Psoas muscle (tissue), 8 donors: Measurements from ENCODE around the gene DOCK2. TPM values are rescaled to one million over a fixed set of nuclear protein-coding genes. Genes with fewer than 3 reads are reported as not detected.

ENCODE experiments used
- ATAC-seq, 4 donors: fragments of 200-7000 bp; cut with Tn5 transposase; one replicate each; pipeline ENCODE4 v1.9.1; 2020; ENCODE audit warnings: moderate library complexity in 3 of 4, mild to moderate bottlenecking in 2 of 4
- DNase-seq, 2 donors: peaks; one replicate each; pipeline ENCODE4 v3.0.0-alpha.2; 2020
- H3K27ac ChIP-seq: fragments of 200-600 bp; one replicate; pipeline ENCODE4 v1.8.0; 2022
- H3K27me3 ChIP-seq, 3 donors: fragments of 200-600 bp in 1 of 3; one replicate each; pipeline versions ENCODE4 v1.6.1 to v1.8.0; 2013 to 2022; ENCODE audit warnings: low read length in 2 of 3, mild to moderate bottlenecking in 2 of 3, moderate library complexity in 1 of 3; ENCODE audit not compliant: insufficient read depth in 3 of 3
- H3K36me3 ChIP-seq, 2 donors: fragments of 200-600 bp in 1 of 2; one replicate each; pipeline versions ENCODE4 v1.6.1 to v1.8.0; 2013 to 2022; ENCODE audit warnings: low read depth in 1 of 2, mild to moderate bottlenecking in 1 of 2, moderate library complexity in 1 of 2; ENCODE audit not compliant: insufficient read depth in 1 of 2
- H3K4me1 ChIP-seq: fragments of 200-600 bp; one replicate; pipeline ENCODE4 v1.8.0; 2022
- H3K4me3 ChIP-seq: fragments of 200-600 bp; one replicate; pipeline ENCODE4 v1.8.0; 2022; ENCODE audit warnings: mild to moderate bottlenecking
- H3K9me3 ChIP-seq: fragments of 200-600 bp; one replicate; pipeline ENCODE4 v1.8.0; 2022
- WGBS, 3 donors: extraction: QIAGEN DNeasy Blood & Tissue Kit; methylation state at CpG; one replicate each; pipeline versions ENCODE4 v1.1.6 to v1.1.7; 2013; 5-methylcytosine and 5-hydroxymethylcytosine counted together
- intact Hi-C, 2 donors: fragments of 100-400 bp; cut with DNase I; formaldehyde crosslinking; loops; one replicate each; pipeline versions ENCODE4 v1.11.0 to v1.14.2; 2022
- polyA plus RNA-seq, 3 donors: library from polyadenylated mRNA; stranded (reverse); fragments of 200-250 nt; gene quantifications; one replicate each; pipeline ENCODE4 v1.2.3, GENCODE V29; 2013
- total RNA-seq, 4 donors: library from RNA; stranded (reverse); fragmentation: NEBNext Ultra II Directional in 2 of 4; extraction: Animal tissue kit (Norgen Biotek cat#: 25700) in 2 of 4; gene quantifications; one replicate each; pipeline versions ENCODE4 v1.2.1 to v1.2.4, GENCODE V29; 2021 to 2023
- TF ChIP-seq, protein P1 (sequence below): fragments of 200-600 bp; IDR thresholded peaks from one replicate; pipeline ENCODE4 v1.8.0; 2022; ENCODE audit warnings: antibody characterized with exemption
- donor health status: healthy with polysubstance abuse.
- donor health status: DM: no; HTN: no; CAD: no; lungs with moderate emphysema.
- donor health status: Bipolar disorder and iron deficiency.
- donor health status: healthy.
- donor health status: DM: yes; HTN: yes; CAD: no.
- donor health status: DM: no; HTN: no; CAD: no.
- donor health status: DM: no; HTN: no; CAD: no.
- donor health status: DM: yes; HTN: yes; CAD: no.

DOCK2 gene
- total and polyA plus RNA-seq, 7 donors = 0.37 to 4.4 (median 3.5) TPM

DNA sequence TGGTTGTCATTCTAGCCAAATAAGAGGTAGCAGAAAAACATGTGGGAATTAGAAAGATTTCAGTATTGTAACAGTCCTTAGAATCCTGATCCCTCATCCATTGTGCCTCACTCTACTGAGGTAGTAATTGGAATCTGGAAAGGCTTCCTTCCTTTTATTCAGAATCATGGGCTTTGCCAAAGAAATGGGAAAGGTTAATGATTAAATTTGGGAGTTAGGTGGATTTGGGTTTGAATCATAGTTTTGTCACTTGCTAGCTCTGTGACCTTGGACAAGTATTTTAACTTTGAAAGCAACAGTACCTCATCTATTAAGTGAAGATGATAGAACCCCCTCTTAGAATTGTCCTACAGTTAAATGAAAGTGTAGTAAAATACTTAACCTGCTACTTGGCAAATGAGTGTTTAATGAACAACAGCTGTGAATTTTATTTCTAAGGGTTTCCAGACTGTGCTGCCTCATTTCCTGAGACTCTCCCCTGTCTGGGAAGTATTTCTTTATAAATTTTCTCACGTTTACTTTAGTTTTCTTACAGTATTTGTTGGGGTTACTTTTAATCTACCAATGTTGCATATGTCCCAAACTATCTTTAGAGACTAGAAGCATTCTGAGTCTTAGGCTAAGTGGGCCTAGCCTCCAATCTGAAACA, 41.8 kb upstream of the DOCK2 start:
- WGBS, 3 donors = 73 to 91% (median 84%) methylated on average over 1 of the region's 1 CpG
- intact Hi-C loops = no loop called here
- Histone ChIP-seq H3K36me3 (peaks cover 3 to 97% of the 10 kb centered on the region in 2 donors), H3K4me3 (no peak overlapping the region), H3K4me1 (no peaks in the 10 kb centered on the region), H3K9me3 (no peaks in the 10 kb centered on the region), H3K27ac (no peak overlapping the region), H3K27me3 (no peaks in the 10 kb centered on the region)
- TF ChIP-seq, protein P1, sequence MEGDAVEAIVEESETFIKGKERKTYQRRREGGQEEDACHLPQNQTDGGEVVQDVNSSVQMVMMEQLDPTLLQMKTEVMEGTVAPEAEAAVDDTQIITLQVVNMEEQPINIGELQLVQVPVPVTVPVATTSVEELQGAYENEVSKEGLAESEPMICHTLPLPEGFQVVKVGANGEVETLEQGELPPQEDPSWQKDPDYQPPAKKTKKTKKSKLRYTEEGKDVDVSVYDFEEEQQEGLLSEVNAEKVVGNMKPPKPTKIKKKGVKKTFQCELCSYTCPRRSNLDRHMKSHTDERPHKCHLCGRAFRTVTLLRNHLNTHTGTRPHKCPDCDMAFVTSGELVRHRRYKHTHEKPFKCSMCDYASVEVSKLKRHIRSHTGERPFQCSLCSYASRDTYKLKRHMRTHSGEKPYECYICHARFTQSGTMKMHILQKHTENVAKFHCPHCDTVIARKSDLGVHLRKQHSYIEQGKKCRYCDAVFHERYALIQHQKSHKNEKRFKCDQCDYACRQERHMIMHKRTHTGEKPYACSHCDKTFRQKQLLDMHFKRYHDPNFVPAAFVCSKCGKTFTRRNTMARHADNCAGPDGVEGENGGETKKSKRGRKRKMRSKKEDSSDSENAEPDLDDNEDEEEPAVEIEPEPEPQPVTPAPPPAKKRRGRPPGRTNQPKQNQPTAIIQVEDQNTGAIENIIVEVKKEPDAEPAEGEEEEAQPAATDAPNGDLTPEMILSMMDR = no peak
- ATAC-seq (no peak), DNase-seq (no peak)

DNA sequence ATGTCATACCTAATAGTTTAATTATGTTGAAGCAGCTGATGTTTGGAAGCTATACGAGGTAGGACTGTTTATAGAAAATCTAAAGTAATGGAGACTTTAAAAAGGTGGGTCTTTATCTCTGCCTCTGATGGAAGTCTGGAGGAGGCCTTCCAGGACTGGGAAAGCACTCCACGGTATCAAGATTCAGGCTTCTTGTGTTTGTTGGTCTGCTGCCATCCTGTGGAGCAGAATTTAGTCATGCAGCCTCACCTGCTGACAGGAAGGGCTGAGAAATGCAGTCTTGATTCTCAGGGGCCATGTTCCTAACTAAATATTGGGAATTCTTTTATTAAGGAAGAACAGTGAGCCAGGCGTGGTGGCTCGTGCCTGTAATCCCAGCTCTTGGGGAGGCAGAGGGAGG, 37.6 kb upstream of the DOCK2 start:
- TF ChIP-seq, protein P1 = no peak
- Histone ChIP-seq H3K27me3 (no peaks in the 10 kb centered on the region), H3K4me1 (no peaks in the 10 kb centered on the region), H3K27ac (no peak overlapping the region), H3K9me3 (no peaks in the 10 kb centered on the region), H3K4me3 (no peak overlapping the region), H3K36me3 (peaks cover 3 to 99% of the 10 kb centered on the region in 2 donors)
- 85 to 96% (median 86%) methylated on average over 4 of the region's 4 CpGs for WGBS, 3 donors
- DNase-seq (no peak), ATAC-seq (no peak)
- intact Hi-C loops = no loop called here

DNA sequence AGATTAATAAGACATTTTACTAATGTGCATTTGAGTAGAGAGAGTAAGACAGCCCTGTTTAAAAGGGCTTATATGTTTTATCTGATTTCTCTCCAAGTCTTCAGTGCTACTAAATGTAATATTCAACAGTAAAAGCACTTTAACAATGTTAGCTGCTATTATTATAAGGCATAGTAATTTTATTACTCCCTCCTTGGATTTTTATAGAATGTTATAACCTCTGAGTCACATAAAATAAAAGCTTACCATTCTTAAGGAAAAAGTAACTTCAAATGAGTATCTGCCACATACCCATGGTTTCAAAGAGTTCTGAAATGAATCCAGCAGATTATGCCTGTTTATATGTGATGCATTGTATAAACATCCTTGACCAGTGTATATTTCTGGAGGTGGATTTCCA, 34.5 kb upstream of the DOCK2 start:
- no peak for ATAC-seq

DNA sequence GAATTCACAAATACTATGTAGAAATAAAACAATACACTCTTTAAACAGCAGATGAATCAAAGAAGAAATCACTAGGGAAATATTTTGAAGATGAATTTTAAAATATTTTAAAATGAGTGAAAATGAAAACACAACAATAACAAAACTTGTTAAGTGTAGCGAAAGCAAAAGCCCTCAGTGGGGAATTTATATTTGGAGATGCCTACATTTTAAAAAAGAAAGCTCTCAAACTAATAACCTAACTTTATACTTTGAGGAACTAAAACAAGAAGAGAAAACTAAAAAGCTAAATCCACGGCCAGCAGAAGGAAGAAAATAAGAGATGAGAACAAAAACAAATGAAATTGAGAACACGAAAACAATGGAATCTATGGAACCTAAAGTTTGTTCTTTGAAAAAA, 30.8 kb upstream of the DOCK2 start:
- H3K27me3 ChIP-seq = no peaks in the 10 kb centered on the region
- no peak overlapping the region for H3K4me3 ChIP-seq
- DNase-seq (no peak), ATAC-seq (no peak)
- peaks cover 0 to 31% of the 10 kb centered on the region in 2 donors for H3K36me3 ChIP-seq
- peaks cover 7% of the 10 kb centered on the region for H3K9me3 ChIP-seq
- WGBS, 3 donors = 95 to 96% (median 95%) methylated on average over 3 of the region's 3 CpGs
- no peak overlapping the region for H3K27ac ChIP-seq
- intact Hi-C loops = no loop called here
- no peaks in the 10 kb centered on the region for H3K4me1 ChIP-seq
- TF ChIP-seq, protein P1 = no peak

More for the DNA sequence above, 34.5 kb upstream of the DOCK2 start:
- Histone ChIP-seq H3K27me3 (no peaks in the 10 kb centered on the region), H3K9me3 (no peaks in the 10 kb centered on the region), H3K4me3 (no peak overlapping the region), H3K4me1 (no peaks in the 10 kb centered on the region), H3K36me3 (peaks cover 0 to 68% of the 10 kb centered on the region in 2 donors), H3K27ac (no peak overlapping the region)
- TF ChIP-seq, protein P1 = no peak
- no peak for DNase-seq
- intact Hi-C loops = no loop called here

DNA sequence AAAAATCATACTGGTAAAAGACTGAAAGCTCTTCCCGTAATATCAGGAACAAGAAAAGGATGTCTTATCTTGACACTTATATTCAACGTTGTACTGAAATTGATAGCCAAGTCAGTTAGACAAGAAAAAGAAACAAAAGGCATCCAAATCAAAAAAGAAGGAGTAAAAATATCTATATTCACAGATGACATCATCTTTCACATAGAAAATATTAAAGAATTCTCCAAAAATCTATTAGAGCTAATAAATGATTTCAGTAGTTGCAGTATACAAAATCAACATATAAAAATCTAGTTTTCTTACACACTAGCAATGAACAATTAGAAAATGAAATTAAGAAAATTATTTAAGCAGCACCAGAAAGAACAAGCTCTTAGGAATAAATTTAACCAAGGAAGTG, 29.2 kb upstream of the DOCK2 start:
- Histone ChIP-seq H3K27ac (no peak overlapping the region), H3K4me1 (no peaks in the 10 kb centered on the region), H3K36me3 (peaks cover 0 to 15% of the 10 kb centered on the region in 2 donors), H3K27me3 (no peaks in the 10 kb centered on the region), H3K9me3 (peaks cover 7% of the 10 kb centered on the region), H3K4me3 (no peak overlapping the region)
- intact Hi-C loops = no loop called here
- TF ChIP-seq, protein P1 = no peak
- WGBS, 3 donors = 89 to 90% (median 89%) methylated on average over 2 of the region's 2 CpGs
- DNase-seq (no peak), ATAC-seq (no peak)
